GM19025 (cell line): Measurements from ENCODE around the gene LIN52.

Experiments used
- ATAC-seq: cut with Tn5 transposase; IDR thresholded peaks from one replicate; pipeline ENCODE4 v1.9.1; 2021; ENCODE audit warnings: mild to moderate bottlenecking, low read depth, moderate library complexity; ENCODE audit not compliant: unreplicated experiment

Gene LIN52

GRCh38 chr14:74179856-74180255 is 95.1 kb downstream of the LIN52 start:
- no peak for ATAC-seq

DNA sequence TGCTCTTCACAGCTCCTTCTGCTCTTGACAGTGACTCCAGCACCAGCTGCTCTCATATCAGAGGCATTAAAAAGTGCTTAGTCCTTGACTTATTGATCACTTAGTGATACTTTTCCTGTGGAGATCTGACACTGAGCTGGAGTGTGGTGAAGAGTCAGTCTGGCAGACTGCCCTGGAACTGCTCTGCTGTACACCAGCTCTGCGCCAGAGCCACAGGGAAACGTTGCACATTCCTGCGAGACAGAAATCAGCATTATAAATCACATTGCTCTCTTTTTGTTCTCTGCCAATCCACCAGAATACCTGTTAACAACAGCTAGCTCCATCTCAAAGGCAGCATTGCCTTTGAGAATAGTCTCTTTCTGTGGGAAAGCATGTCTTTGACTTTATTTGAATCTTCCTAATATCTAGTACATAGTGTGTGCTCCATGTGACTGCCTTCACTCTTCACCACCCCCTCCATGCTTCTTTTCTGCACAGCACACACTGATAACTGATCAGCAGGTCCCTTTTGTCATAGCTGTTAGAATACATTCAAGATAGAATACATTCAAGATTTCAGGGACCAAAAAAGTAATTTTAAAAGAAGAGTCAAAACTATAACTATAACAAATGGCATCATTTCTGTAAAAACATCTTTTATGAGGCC is 106.3 kb downstream of the LIN52 start:
- ATAC-seq: no peak

GRCh38 chr14:74194506-74195274 is 109.9 kb downstream of the LIN52 start:
- ATAC-seq: no peak

DNA sequence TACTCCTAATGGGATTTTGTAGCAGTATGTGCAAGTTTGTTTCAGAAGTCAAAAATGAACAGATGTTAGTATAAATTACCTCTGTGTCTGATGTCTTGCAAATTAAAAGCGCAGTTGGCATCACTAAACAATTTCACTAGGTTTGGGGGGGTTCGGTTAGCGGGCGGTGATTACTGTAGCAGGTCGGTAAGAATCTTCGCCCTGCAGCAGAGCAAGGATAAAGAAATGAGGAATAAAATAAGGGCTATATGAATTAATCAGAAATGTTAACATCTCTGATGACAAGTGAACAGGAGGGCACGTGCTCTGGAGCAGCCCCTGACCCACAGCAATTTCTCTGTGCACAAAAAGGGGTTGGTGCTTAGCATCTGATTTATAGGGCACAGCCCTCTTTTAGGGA is 110.9 kb downstream of the LIN52 start:
- no peak for ATAC-seq

- ATAC-seq: no peak
Observed at GRCh38 chr14:74198441-74199234, 113.9 kb downstream of the LIN52 start.

GRCh38 chr14:74202113-74202512 is 117.4 kb downstream of the LIN52 start:
- no peak for ATAC-seq

- ATAC-seq: no peak
Observed at GRCh38 chr14:74203639-74204038, 118.9 kb downstream of the LIN52 start.

DNA sequence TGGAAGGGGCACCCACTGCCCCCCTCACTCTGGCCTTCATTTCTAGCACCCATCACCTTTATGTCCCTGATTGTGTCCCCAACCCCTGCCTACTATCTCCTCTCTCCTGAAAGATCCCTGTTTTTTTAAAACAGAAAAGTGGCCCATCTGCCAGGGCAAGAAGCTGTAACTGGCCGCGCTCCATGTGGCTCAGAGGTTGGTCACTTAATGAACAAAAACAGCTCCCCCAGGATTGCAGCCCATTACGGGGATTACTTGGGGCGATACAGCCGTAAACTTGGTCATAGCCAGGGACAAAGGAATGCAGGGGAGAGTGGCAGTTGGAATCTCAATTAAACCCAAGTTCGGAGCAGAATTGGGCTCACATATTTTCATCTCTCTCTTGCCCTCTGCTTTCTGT is 119.7 kb downstream of the LIN52 start:
- ATAC-seq: no peak

- no peak for ATAC-seq
Observed at GRCh38 chr14:74205882-74206281, 121.1 kb downstream of the LIN52 start.

GRCh38 chr14:74207943-74208342 is 123.2 kb downstream of the LIN52 start:
- no peak for ATAC-seq

DNA sequence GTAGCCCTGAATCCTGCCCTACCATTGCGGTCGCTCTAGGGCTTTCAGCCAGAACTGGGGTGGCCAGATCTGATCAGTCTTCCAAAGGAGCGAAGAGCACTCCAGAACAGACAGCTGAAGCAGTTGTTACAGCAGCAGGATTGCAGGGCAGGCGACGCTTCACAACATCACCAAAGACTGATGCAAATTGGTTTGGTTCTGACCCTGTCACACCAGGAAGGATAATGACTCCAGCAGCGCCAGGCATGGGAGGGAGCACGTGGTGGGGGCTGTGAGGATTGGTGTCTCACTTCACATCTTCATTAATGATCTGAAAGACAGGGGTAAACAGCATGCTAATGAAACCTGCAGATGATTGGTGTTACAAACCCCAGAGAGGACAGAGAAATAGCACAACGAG is 123.9 kb downstream of the LIN52 start:
- ATAC-seq: no peak

DNA sequence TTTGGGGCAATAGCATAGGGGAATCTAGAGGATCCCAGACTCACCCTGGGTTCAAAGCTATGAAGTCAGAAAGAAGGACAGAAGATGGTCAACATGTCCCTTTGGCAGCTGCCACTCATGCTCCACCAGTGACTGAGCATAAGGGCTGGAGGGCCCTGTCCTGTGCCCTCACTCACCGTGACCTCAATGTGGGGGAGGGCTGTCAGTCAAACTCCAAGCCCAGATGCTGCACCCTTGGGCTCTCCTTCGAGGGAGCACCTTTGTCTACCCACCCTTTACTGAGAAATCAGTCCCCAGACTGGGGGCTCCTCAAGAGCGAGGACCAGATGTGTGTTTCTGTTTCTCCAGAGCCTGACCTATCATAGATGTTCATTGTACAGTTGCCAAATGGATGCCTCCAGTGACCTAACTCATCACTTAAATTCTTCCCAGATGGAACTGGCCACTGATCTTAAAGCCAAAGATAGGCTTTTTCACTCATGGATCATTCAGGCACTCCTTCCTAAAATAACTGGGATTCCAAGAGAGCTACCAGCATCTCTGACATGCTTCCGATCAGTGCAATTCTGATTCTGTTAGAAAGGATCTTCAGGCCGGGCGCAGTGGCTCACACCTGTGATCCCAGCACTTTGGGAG is 127.3 kb downstream of the LIN52 start:
- ATAC-seq: no peak

DNA sequence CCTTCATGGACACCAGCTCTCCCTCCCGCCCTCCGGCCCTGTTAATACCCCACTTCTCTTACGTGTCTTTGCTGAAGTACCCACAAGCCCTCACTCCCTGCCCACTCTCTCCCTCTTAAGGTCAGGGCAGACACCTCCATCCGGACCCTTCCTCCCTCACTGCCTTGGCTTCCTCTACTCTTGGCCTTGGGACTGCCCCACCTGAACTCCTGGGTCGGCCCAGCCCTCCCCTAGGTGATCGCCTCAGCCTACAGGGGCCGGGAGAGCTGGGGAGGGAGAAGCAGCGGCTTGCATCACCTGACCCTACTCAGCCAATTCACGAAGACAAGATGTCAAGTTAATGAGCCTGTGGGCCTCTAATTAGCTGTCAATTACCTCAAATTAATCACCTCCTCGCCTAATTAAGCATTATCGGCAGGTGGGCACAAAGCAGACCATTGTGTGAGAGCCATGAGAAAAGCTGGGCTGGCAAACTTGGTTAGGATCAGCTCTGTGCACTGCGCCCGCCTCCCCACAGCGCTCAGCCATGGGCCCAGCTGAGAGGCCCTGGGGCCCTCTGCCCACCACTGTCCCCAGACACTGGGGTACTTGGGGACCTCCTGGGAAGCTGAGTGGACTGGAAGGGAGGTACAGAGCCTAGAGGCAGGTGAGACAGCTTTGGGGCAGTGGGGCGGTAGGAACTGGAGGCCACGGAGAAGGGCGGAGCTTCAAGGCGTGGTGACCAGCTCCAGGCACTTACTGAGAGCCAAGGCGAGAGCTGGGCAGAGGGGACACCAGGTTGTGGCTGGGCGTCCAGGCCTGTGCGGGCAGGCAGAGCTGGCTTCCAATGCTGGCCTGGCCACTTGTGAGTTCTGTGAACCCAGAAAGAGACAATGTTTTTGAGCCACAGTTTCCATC is 129.4 kb downstream of the LIN52 start:
- no peak for ATAC-seq

GRCh38 chr14:74216671-74217070 is 131.9 kb downstream of the LIN52 start:
- no peak for ATAC-seq

GRCh38 chr14:74217672-74218448 is 133.1 kb downstream of the LIN52 start:
- ATAC-seq: no peak

DNA sequence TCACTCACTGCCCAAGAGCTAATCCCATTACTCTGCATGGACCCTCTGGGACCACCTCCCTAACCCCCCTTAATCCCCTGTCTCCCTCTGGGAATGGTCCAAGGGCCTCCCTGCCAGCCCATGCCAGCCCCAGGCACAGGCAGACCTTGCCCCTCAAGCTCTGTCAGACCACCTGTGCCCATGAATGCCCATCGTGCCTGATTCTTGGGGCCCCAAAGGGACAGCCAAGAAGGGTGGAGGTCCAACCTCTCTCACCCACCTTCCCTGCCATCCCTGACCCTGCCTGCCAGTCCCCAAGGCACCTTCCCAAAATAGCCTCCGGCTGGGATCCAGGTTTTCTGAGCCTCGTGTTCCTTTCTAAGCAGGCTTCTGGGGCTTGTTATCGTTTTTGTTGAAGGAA is 133.7 kb downstream of the LIN52 start:
- no peak for ATAC-seq

DNA sequence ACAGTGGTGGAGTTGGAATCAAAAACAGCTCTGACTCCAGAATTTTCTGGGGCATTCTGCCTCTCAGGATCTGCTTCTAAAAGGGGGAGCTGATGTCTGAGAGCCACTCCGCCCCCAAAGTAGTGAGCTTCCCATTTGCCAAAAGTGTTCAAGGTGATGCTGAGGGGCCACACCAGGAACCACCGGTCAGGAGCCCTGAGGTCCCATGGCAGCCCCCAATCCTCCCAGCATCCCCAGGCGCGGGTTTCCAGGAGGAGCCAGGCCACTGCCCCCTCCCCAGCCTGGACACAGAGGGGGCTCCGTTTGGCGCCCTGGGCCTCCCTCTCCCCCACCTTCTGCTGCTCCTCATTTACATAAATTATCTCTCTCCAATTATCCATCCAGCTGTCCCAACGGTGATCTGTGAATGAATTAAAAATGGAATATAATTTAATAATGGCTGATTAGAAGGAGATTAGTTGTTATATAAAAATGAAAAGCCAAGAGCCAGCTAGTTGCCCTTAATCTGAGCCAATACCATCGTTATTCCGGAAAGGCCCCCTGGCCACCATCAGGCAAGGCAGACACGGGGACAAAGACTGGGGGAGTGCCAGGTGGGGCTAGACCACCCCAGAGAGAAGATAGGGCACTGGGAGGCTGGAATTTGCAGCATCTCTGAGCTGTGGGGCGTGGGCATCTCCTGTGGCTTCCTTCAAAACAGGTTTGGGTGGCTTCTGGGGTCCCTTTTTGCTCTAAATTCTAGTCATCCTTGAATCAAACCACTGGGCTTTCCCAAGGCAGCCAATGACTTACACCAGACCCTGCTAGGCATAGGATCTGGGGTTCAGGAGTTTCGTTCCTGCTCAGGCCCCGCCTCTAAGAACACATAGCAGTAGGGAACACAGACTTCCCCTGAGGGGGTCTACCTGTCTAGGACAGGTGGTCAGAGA is 134.8 kb downstream of the LIN52 start:
- no peak for ATAC-seq

DNA sequence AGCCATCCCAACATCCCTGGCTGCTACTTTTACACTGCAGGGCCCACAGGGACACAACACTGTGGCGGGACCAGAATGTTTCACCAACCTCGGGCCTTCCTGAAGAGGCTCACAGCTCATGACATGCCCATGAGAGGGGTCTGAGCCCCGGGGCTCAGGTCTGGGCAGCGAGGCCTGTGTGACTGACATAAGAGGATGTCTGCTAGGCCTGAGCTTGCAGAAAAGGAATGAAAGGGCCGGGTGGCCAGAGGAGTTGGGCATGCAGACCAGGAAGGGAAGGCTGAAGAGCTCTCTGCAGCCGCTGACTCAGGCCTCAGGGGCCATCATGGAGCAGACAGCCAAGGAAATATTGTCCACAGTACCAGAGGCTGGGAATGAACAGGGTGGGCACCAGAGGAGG is 136.2 kb downstream of the LIN52 start:
- ATAC-seq: no peak
